Neural progenitor cell (in vitro differentiated cells): ENCODE measurements around the gene METTL21C. TPM values are rescaled to one million over a fixed set of nuclear protein-coding genes. Genes with fewer than 3 reads are reported as not detected.

ENCODE experiments used
- DNase-seq: peaks from one replicate; pipeline ENCODE4 v3.0.0-alpha.2; 2016; ENCODE audit warnings: low spot score
- H2AFZ ChIP-seq: fragments of 200-600 bp; sonication (generic); replicated peaks from 2 replicates; pipeline ENCODE4 v1.6.1; 2016; ENCODE audit warnings: antibody characterized with exemption
- H3F3A ChIP-seq: fragments of 200-600 bp; sonication (generic); 2 replicates; pipeline ENCODE4 v1.6.1; 2016; ENCODE audit warnings: antibody characterized with exemption, low read depth
- H3K27ac ChIP-seq: fragments of 200-600 bp; sonication (generic); 2 replicates; pipeline ENCODE4 v1.5.1; 2016; ENCODE audit warnings: mild to moderate bottlenecking
- H3K27me3 ChIP-seq: fragments of 200-600 bp; sonication (generic); 2 replicates; pipeline ENCODE4 v1.6.1; 2016; ENCODE audit warnings: mild to moderate bottlenecking, moderate library complexity
- H3K36me3 ChIP-seq: fragments of 200-600 bp; sonication (generic); 2 replicates; pipeline ENCODE4 v1.5.1; 2016
- H3K4me1 ChIP-seq: fragments of 200-600 bp; sonication (generic); 2 replicates; pipeline ENCODE4 v1.6.1; 2016; ENCODE audit warnings: mixed run types
- H3K4me2 ChIP-seq: fragments of 200-600 bp; sonication (generic); 2 replicates; pipeline ENCODE4 v1.6.1; 2016
- H3K4me3 ChIP-seq: fragments of 200-600 bp; sonication (generic); 2 replicates; pipeline ENCODE4 v1.5.1; 2016
- H3K79me2 ChIP-seq: fragments of 200-600 bp; sonication (generic); 2 replicates; pipeline ENCODE4 v1.6.1; 2016; ENCODE audit warnings: low read depth
- H3K9ac ChIP-seq: fragments of 200-600 bp; sonication (generic); 2 replicates; pipeline ENCODE4 v1.6.1; 2016
- H3K9me3 ChIP-seq: fragments of 200-600 bp; sonication (generic); 2 replicates; pipeline ENCODE4 v1.5.1; 2016; ENCODE audit warnings: low read depth
- H4K20me1 ChIP-seq: fragments of 200-600 bp; sonication (generic); 2 replicates; pipeline ENCODE4 v1.6.1; 2016; ENCODE audit warnings: low read depth
- H3K27ac Mint-ChIP-seq: 3 replicates; pipeline ENCODE4 v1.8.0; 2021; ENCODE audit warnings: mixed read lengths
- H3K27me3 Mint-ChIP-seq: 2 replicates; pipeline ENCODE4 v1.8.0; 2022; ENCODE audit warnings: low read depth, mild to moderate bottlenecking, inconsistent platforms, moderate library complexity, mixed read lengths; ENCODE audit not compliant: insufficient read depth
- H3K36me3 Mint-ChIP-seq: 3 replicates; pipeline ENCODE4 v1.8.0; 2021; ENCODE audit warnings: mixed read lengths
- H3K4me1 Mint-ChIP-seq: 3 replicates; pipeline ENCODE4 v1.8.0; 2021; ENCODE audit warnings: mixed read lengths
- H3K4me3 Mint-ChIP-seq: 3 replicates; pipeline ENCODE4 v1.8.0; 2021; ENCODE audit warnings: mild to moderate bottlenecking, moderate library complexity, mixed read lengths
- H3K9me3 Mint-ChIP-seq: 3 replicates; pipeline ENCODE4 v1.8.0; 2020; ENCODE audit warnings: mixed read lengths
- CTCF ChIP-seq: fragments of 200-600 bp; sonication (generic); IDR thresholded peaks from 2 replicates; pipeline ENCODE4 v1.5.1; 2017; ENCODE audit warnings: antibody characterized with exemption, mild to moderate bottlenecking
- EZH2 ChIP-seq: fragments of 200-600 bp; sonication (generic); IDR thresholded peaks from 2 replicates; pipeline ENCODE4 v1.6.1; 2017; ENCODE audit warnings: antibody characterized with exemption, mild to moderate bottlenecking, moderate library complexity
- EZH2phosphoT487 ChIP-seq: fragments of 200-600 bp; sonication (generic); IDR thresholded peaks from 2 replicates; pipeline ENCODE4 v1.6.1; 2017; ENCODE audit warnings: antibody characterized with exemption
- total RNA-seq: library from RNA; depleted of rRNA; stranded (reverse); fragments of >200 nt; gene quantifications from 2 replicates; pipeline ENCODE4 v1.2.3, GENCODE V29; 2015; ENCODE audit warnings: low replicate concordance

The METTL21C gene
- total RNA-seq, 1 donor from 2014 or later: not detected

DNA sequence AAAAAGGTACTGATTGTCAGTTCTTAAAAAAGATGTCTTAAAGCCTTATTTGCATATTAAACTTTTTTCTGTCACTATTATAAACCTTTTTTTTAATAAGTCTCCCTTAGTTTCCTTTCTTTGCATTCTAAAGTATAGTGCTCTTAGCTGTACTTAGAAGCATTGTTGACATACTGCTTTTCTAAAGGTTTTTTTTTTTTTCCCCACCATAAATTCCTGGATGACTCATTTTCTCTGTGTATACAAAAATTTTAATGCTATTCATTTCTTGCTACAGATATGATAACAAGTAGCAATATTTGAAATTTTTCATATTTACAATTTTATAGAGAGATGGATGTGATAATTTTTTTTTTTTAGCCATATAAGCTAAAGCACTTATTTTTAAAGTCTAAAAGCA, 43.5 kb downstream of the METTL21C start:
- Histone ChIP-seq H3K79me2 (no peaks in the 10 kb centered on the region), H3K36me3 (peaks cover 13% of the 10 kb centered on the region), H3K4me3 (no peak overlapping the region), H3K4me1 (peaks cover 7% of the 10 kb centered on the region), H3K27me3 (no peaks in the 10 kb centered on the region), H3K9ac (no peak overlapping the region), H2AFZ (no peak overlapping the region), H3K4me2 (no peak overlapping the region), H4K20me1 (no peaks in the 10 kb centered on the region), H3K9me3 (no peaks in the 10 kb centered on the region), H3K27ac (no peak overlapping the region), H3F3A (no peaks in the 10 kb centered on the region)
- TF ChIP-seq EZH2phosphoT487 (no peak), EZH2 (no peak), CTCF (no peak)
- no peaks in the 10 kb centered on the region for H3K9me3 Mint-ChIP-seq
- H3K36me3 Mint-ChIP-seq: peaks cover 11% of the 10 kb centered on the region
- no peaks in the 10 kb centered on the region for H3K4me1 Mint-ChIP-seq
- H3K4me3 Mint-ChIP-seq: no peak overlapping the region
- H3K27ac Mint-ChIP-seq: no peak overlapping the region
- no peaks in the 10 kb centered on the region for H3K27me3 Mint-ChIP-seq
- no peak for DNase-seq

DNA sequence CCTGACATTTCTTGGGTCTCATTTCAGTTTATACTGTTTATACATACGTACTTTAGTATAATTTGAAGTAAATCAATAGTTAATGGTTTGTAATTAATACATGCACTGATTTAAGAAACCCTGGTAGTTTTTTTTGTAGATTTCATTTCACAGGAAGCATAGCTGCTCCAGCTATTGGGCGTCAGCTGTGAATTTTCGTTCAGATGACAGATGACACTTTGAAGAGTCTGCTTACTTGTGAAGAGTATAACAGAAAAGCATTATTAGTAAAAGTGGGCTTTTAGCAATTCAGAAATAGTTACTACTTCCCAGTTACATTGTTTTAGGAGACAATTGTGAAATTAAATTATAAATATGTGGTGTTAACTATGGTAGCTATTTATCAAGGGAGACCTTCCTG, 44.4 kb downstream of the METTL21C start:
- no peak for TF ChIP-seq EZH2phosphoT487
- TF ChIP-seq CTCF: no peak
- Mint-ChIP-seq H3K36me3 (peaks cover 12% of the 10 kb centered on the region), H3K27ac (no peak overlapping the region), H3K4me1 (no peaks in the 10 kb centered on the region), H3K4me3 (no peak overlapping the region), H3K9me3 (no peaks in the 10 kb centered on the region), H3K27me3 (no peaks in the 10 kb centered on the region)
- Histone ChIP-seq H3K4me2 (no peak overlapping the region), H3K79me2 (no peaks in the 10 kb centered on the region), H4K20me1 (no peaks in the 10 kb centered on the region), H3K4me3 (no peak overlapping the region), H3K27me3 (no peaks in the 10 kb centered on the region), H3K36me3 (peaks cover 19% of the 10 kb centered on the region), H3K9me3 (no peaks in the 10 kb centered on the region), H2AFZ (no peak overlapping the region), H3K27ac (no peak overlapping the region), H3K4me1 (peaks cover 7% of the 10 kb centered on the region), H3K9ac (no peak overlapping the region), H3F3A (no peaks in the 10 kb centered on the region)
- DNase-seq: no peak

- Histone ChIP-seq H3K36me3 (peaks cover 25% of the 10 kb centered on the region), H2AFZ (no peak overlapping the region), H3K27ac (no peak overlapping the region), H3F3A (no peaks in the 10 kb centered on the region), H3K9ac (no peak overlapping the region), H3K4me2 (no peak overlapping the region), H3K4me1 (no peaks in the 10 kb centered on the region), H3K4me3 (no peak overlapping the region), H4K20me1 (no peaks in the 10 kb centered on the region), H3K79me2 (no peaks in the 10 kb centered on the region), H3K9me3 (no peaks in the 10 kb centered on the region), H3K27me3 (no peaks in the 10 kb centered on the region)
- Mint-ChIP-seq H3K27ac (no peak overlapping the region), H3K4me3 (no peak overlapping the region), H3K4me1 (no peaks in the 10 kb centered on the region), H3K9me3 (no peaks in the 10 kb centered on the region), H3K27me3 (no peaks in the 10 kb centered on the region), H3K36me3 (peaks cover 16% of the 10 kb centered on the region)
- no peak for TF ChIP-seq EZH2phosphoT487
- TF ChIP-seq EZH2: no peak
- no peak for TF ChIP-seq CTCF
- DNase-seq: no peak
Observed at GRCh38 chr13:102648046-102648445, 46.8 kb downstream of the METTL21C start.
